GM18517 (cell line): Measurements from ENCODE around the gene TMCC3.
"Not testable (repeated sequence)": the region's sequence is repeated elsewhere in the genome, so short reads cannot be mapped to it uniquely, and the experiment has no call there.

ENCODE experiments used
- ATAC-seq: cut with Tn5 transposase; IDR thresholded peaks from one replicate; pipeline ENCODE4 v1.9.1; 2021; ENCODE audit warnings: mild to moderate bottlenecking, moderate library complexity; ENCODE audit not compliant: unreplicated experiment

TMCC3 gene

DNA sequence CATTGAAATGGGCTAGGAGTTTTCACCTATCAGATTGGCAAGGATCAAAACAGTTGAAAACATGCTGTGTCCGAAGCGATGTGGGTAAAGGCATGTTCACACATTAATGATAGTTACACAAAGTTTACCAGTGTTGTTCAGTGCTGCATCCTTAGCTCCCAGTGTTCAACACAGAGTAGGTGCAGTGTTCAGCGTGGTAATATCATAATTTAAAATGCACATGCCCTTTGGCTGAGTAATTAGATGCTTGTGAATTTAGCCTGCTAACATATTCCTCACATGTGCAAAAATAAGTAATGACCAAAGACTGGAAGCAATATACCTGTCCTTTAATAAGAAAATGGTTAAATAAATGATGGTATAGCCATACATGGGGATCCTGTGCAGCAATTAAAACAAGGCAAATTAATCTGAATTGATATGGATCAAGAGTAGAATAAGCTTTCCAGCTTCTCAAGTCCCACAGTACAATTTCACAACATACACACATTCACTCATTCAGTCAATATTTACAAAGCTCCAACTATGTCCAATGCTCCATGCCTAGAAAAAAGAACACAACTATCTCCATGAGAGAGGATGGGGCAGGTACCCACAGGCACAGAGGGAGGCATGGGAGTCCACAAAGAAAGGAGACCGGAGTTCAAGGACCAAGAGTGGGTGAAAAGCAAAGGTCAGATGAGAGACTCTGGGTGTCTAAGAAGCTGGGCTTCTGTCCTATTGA, 12.8 kb downstream of the TMCC3 start:
- no peak for ATAC-seq

- no peak for ATAC-seq
Measured at GRCh38 chr12:94636462-94637085, 13.8 kb downstream of the TMCC3 start.

GRCh38 chr12:94634717-94635116, 15.6 kb downstream of the TMCC3 start:
- no peak for ATAC-seq

- ATAC-seq, result no peak
Measured at GRCh38 chr12:94633401-94633800, 17.0 kb downstream of the TMCC3 start.

DNA sequence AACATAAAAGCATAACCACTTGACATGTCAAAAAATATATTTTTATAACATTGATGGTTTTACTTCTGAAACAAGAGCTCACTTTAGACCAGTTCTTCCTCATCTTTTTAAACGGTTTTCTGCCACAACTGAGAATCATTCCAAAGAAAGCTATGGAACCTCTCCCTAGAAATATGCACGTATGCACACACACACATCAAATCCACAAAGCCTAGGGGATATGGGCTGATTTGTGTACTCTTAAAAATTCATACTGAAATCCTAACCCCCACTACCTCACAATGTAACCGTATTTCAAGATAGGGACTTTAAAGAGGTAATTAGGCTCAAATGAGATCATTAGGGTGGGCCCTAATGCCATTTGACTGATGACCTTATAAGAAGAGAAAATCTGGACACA, 19.3 kb downstream of the TMCC3 start:
- no peak for ATAC-seq

DNA sequence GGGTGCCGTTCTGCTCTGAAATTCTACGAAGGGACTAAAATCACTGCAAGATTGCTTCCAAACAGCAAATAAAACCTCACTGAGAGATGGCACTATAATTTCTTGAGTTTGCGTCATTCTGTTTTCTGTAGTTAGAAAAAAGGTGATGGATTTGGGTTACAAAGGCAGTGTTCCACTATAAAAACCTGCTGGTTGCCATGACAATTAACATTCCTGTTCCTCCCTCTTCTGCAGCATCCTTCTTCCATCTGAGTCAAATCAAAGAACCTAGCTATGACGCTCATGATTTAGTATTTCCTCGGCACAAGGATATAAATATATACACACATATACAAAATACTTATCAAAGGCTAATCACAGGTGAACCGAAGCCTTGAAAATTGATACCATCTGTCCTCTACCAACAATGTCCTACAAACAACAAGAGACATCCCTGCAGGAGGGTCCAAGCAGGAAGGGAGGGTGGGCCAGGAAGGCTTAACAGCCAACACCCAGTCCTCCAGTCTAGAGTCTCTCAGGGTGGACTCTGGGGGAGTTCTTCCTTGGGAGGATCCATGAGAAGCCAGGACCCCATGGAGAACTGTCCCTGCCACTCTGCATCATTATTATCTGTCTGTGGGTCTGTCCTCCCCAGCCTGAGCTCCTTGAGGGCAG, 21.4 kb downstream of the TMCC3 start:
- no peak for ATAC-seq

DNA sequence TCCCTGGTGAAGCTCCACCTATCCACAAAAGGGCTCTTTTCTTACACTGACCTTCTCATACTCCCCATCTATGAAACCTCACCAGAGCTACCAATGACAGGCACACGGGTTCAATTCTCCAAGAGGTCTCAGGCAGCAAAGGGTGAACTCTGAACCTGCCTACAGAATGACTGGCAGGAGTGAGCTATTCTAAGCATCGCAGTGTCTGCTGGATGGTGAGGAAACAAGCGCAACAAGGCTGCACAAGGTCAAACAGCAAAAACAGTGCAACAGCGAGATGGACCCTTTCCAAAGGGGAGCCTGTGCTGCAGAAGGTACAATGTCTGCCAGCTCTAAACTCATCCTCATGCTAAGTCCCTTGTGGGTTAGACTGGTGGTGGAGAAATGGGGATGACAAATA, 22.0 kb downstream of the TMCC3 start:
- no peak for ATAC-seq

GRCh38 chr12:94625531-94625930, 24.8 kb downstream of the TMCC3 start:
- no peak for ATAC-seq

GRCh38 chr12:94623161-94623920, 27.0 kb downstream of the TMCC3 start:
- ATAC-seq, result no peak

- no peak for ATAC-seq
Measured at GRCh38 chr12:94622475-94622874, 27.9 kb downstream of the TMCC3 start.

DNA sequence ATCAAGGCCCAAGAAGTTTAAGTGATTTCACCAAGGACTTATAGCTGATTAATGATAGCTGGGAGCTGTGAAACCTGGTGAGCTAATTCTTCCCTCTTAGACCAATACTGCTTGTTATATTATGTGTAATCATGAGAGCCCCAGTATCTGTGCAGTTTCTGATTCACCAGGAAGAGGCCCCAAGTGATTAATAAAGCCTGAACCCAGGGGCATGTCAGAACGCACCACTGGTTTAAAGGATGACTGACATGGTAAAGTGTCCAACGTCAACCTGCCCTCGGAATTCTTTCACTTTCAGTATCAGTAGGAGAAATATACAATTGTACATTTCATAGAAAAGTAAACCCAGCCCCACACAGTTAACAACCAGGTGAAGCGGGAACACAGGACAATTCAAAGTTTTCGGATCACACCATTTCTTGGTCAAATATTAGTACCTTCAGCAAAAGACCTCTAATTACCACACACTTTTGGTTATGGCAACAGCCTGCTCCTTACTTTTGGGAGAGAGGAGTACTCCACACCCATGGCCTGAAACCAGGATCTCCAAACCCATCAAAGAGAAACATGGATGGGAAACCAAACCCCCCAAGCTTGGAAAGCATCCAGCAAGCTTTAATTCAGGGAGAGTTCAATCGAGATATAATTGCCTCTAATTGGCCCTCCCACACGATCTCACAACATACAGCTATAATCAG, 28.5 kb downstream of the TMCC3 start:
- peak; percentile 88 for ATAC-seq

DNA sequence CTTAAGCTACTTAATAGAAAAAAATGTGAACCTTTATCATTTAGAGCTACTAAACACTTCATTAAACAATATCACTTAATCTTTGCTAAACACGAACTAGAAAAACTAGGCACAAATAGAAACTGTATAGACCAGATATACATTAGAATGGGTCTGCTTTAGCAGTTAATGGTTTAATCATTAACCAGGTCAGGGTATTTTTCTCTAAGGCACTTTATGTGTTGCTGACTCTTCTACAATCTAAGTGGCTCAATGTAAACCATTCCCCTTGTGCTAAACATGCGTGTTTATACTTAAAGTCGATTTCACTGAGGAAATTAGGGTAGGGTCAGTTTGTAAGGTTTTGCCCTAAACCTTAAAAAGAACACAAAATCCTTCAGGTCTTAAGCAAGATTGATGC, 29.7 kb downstream of the TMCC3 start:
- no peak for ATAC-seq

DNA sequence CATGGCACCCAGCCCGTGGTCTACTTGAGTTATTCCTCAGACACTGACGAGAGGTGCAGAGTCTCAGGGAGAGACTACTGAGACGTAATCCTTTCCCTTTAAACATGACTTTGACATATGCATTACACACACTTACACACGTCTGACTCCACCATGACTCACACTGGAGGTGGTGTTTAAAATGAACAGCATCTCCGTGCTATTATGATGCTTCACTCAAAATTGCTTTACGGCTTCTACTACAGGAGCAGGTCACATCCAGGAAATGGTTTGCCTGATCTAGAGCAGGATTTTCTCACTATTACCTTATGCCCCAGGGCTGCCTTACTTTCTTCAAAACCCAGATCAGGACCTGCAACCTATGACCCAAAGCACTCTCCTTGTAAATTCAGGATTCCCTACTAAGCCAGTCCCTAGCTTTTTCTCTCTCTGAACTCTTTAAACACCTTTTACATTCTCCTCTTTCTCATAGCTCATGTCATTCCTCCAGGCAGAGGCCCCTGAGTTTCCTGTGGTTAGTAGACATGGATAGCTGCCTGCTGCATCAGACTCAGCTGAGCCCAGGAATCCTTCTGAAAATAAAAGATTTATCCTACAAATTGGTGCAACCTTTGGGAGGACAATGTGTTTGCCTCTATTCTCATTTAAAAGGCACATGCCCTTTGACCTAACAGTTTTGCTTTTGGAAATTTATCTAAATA, 31.2 kb downstream of the TMCC3 start:
- ATAC-seq, result no peak

DNA sequence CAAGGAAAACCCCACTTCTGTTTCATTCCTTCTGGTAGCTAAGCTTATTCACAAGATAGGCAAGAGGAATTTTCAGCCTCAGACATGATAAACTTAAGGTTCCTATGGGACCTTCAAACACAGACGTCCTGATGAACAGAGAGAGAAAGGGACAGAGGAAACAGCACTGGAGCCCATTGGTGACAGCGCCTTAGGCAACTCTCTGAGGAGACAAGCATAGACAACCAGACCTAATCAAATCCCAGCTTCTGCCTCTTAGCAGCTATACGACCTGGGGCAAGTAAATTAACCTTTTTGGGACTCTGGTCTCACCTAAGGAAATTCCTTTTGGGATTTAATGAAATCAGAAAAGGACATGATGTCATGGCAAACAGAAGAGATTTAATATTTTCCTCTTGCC, 33.3 kb downstream of the TMCC3 start:
- ATAC-seq, result no peak

DNA sequence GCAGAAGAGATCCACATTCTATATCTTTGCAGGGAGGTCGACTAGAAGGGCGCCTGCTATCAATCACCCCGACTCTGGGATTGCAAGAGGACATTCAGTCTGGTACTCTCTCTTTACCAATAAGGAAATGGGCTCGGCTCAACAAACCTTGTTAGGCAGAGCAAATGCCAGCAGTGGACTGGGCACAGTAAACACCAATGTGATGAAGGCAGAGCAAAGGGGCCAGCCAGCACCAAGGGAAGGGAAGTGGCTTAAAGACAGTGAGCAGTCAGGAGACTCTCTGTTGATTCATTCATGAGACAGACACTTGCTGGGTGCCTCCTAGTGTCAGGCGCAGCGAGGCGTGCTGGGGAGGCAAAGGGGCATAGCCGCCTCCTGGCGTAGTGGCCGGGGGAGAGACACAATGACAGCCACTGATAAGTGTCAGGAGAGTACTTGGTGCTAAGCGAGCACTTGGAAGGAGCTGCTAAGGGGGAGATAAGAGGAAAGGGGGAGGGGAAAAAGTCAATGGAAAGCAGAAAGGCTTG, 34.1 kb downstream of the TMCC3 start:
- no peak for ATAC-seq

DNA sequence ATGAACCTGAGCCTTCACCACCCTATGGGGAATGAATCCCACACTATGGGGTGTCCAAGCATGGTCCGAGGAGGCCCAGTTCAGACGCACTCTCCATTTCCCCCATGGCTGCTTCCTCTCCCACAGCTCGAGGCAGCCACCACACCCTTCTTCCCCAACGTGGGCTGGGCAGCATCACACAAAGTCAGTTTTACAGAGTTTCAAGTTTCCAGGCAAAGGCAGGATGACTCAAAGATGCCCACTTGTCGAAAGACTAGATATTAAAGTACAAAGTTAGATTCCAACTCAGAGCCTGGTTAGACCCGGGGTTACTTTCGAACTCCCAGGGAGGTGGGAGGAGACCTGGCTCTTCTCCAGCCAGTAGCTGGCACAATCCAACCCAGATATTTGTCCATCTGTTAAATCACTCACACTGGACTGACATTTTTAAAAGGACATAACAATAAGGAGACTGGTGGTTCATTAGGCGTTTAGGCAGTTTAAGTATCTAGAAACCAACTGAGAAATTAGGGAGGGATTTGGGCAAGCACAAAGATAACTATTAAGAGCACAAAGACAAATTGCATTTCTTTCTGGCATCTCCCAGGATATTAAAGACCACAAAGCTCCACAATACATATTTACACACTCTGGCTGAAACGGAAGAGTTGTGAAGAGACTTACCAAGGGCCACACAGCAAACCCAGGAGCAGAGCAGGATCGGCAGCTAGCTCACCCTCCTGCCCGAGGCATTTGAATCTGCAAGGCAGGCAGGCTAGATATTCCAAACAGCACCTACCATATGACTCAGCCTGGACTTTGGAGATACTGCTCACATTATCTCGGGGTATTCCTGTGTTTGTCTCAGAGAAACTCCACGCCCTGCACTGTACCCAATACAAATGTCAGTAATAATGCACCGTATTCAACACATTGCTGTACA, 34.8 kb downstream of the TMCC3 start:
- ATAC-seq, result no peak

DNA sequence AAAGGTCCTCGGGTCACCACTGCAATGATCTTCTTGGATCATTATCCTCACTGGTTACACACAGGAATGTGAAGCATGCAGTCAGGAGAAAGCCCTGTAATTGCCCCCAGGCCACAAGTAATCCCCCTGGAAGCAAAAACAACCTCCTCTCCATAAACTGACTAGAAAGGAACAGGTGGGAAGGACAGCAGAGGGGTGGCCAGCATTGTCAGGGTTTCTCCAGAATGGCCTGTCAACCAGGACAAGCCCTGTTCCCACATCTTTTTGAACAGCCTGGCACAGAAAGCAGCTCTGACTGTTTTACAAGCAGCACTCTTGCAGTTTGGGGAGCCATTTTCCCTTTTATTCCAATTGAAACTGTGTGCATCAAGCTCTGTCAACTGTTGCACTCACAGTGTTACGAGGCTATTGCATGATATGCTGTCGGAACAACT, 36.1 kb downstream of the TMCC3 start:
- no peak for ATAC-seq

GRCh38 chr12:94609917-94610443, 40.4 kb downstream of the TMCC3 start:
- ATAC-seq, result no peak

GRCh38 chr12:94606810-94607209, 43.5 kb downstream of the TMCC3 start:
- not testable (repeated sequence) for ATAC-seq
